HEK293T (cell line): ENCODE results near the gene TIRAP.

Experiments
- ARNT ChIP-seq: fragments of 450-650 bp; IDR thresholded peaks from 2 replicates; pipeline ENCODE4 v1.6.1; 2017; ENCODE audit warnings: mild to moderate bottlenecking
- ELF4 ChIP-seq: fragments of 450-650 bp; IDR thresholded peaks from 2 replicates; pipeline ENCODE4 v1.6.1; 2017; ENCODE audit warnings: antibody characterized with exemption
- FOXK2 ChIP-seq: fragments of 450-650 bp; IDR thresholded peaks from 2 replicates; pipeline ENCODE4 v1.6.1; 2016; ENCODE audit warnings: mild to moderate bottlenecking
- ZNF384 ChIP-seq: fragments of 450-650 bp; IDR thresholded peaks from 2 replicates; pipeline ENCODE4 v1.6.1; 2016

DNA sequence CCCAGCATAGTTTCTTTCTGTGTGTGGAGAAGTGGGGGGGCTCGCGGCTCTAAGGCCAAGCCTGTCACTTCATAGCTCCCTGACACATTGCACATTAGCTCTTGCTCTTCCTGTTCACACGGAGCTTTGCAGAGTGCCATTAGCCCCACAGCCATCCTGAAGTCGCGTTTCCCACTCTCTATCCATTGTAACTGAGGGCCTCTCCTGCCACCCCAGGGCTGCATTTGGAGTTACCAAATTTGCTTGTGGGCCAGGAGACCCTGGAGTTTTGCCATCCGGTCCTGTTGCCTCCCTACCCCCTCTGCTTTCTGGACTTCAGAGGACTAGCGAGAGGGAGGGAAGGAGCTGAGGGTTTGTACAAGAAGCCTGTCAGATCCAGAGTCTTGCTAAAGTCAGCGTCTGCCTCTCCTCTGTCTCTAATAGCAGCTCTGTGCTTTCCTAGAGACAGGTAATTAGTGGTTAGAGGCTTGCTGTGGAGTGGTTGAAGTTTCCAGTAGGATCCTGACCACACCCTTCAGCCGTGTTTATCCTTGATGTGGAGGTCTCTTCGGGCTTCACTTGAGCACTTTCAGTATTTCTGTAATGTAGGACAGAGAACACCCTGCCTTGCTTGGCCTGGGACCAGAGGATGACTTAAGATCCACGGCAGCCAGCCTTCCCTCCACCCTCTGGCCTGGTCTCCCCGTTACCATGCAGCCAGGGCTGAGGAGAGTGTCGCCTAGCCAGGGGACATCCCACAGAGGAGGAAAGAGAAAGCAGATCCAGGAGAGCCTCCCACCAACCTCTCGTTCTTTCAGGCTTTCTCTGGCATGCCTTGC lies 35.1 kb downstream of the TIRAP start:
- no peak for TF ChIP-seq ARNT
- no peak for TF ChIP-seq ELF4
- no peak for TF ChIP-seq ZNF384
- no peak for TF ChIP-seq FOXK2
